HEK293 (cell line): ENCODE data around the gene VASN.

ENCODE experiments used
- CTCF ChIA-PET: fragments of 350-600 bp; formaldehyde crosslinking; extraction: SDS; loops from one replicate; lab custom pipeline; 2021; ENCODE audit warnings: antibody characterized with exemption; lab: Yijun Ruan, JAX
- POLR2A ChIA-PET: fragments of 300-600 bp; formaldehyde crosslinking; extraction: SDS; loops from one replicate; lab custom pipeline; 2020; ENCODE audit warnings: antibody characterized with exemption, inconsistent platforms; lab: Yijun Ruan, JAX
- H3K27ac ChIP-seq: fragments of 200-500 bp; sonication (Bioruptor generic); 2 replicates; pipeline ENCODE4 v1.5.1; 2014; ENCODE audit warnings: low read depth, low read length, control low read depth, inconsistent platforms; ENCODE audit errors: extremely low read depth
- H3K36me3 ChIP-seq, 2 experiments: fragments of 200-500 bp in 1 of 2; sonication (Bioruptor generic) in 1 of 2; 1 replicate in 1 of 2; 2 replicates in 1 of 2; pipeline ENCODE4 v1.5.1; 2014 to 2017; ENCODE audit warnings: inconsistent platforms in 2 of 2, low read length in 2 of 2; ENCODE audit not compliant: control insufficient read depth in 2 of 2, insufficient read depth in 1 of 2
- H3K4me1 ChIP-seq: fragments of 200-500 bp; sonication (Bioruptor generic); 2 replicates; pipeline ENCODE4 v1.5.1; 2014; ENCODE audit warnings: mild to moderate bottlenecking, low read length, inconsistent platforms; ENCODE audit not compliant: control insufficient read depth, insufficient read depth
- H3K4me3 ChIP-seq: 2 replicates; pipeline ENCODE4 v1.5.1; 2011; ENCODE audit warnings: low read depth, mild to moderate bottlenecking, control low read depth, low read length, moderate library complexity
- H3K9me3 ChIP-seq: fragments of 200-500 bp; sonication (Bioruptor generic); 2 replicates; pipeline ENCODE4 v1.5.1; 2014; ENCODE audit warnings: low read depth, low read length, inconsistent platforms; ENCODE audit not compliant: control insufficient read depth, insufficient read depth
- BCL6B ChIP-seq: fragments of 450-650 bp; formaldehyde crosslinking; IDR thresholded peaks from 2 replicates; pipeline ENCODE4 v1.5.1; 2017; ENCODE audit warnings: missing biosample characterization, missing genetic modification characterization
- CTCF ChIP-seq: fragments of 450-650 bp; formaldehyde crosslinking; IDR thresholded peaks from 2 replicates; pipeline ENCODE4 v1.5.1; 2016; ENCODE audit warnings: missing biosample characterization, missing genetic modification characterization
- ELK4 ChIP-seq: IDR thresholded peaks from 2 replicates; pipeline ENCODE4 v1.6.1; 2011; ENCODE audit warnings: mild to moderate bottlenecking, low read depth, low read length, borderline replicate concordance
- HOXD13 ChIP-seq: sonication (generic); formaldehyde crosslinking; IDR thresholded peaks from 2 replicates; pipeline ENCODE4 v1.8.0; 2022; ENCODE audit warnings: missing genetic modification reagents, borderline replicate concordance
- IKZF3 ChIP-seq: fragments of 450-650 bp; IDR thresholded peaks from 2 replicates; pipeline ENCODE4 v1.5.0; 2018; ENCODE audit warnings: missing biosample characterization, mild to moderate bottlenecking, missing genetic modification characterization, moderate library complexity
- KLF9 ChIP-seq: fragments of 450-650 bp; formaldehyde crosslinking; IDR thresholded peaks from 2 replicates; pipeline ENCODE4 v1.5.1; 2016; ENCODE audit warnings: missing biosample characterization, missing genetic modification characterization, low read depth
- REPIN1 ChIP-seq: fragments of 450-650 bp; formaldehyde crosslinking; IDR thresholded peaks from 2 replicates; pipeline ENCODE4 v1.5.1; 2017; ENCODE audit warnings: missing biosample characterization, missing genetic modification characterization, low read depth
- SALL2 ChIP-seq: fragments of 450-650 bp; formaldehyde crosslinking; IDR thresholded peaks from 2 replicates; pipeline ENCODE4 v1.5.0; 2017; ENCODE audit warnings: missing biosample characterization, mild to moderate bottlenecking, missing genetic modification characterization, borderline replicate concordance
- SETDB1 ChIP-seq: IDR thresholded peaks from one replicate; pipeline ENCODE4 v1.6.1; 2017; ENCODE audit warnings: mild to moderate bottlenecking, low read length, moderate library complexity, mixed read lengths; ENCODE audit not compliant: insufficient read length
- TSHZ1 ChIP-seq: fragments of 450-650 bp; formaldehyde crosslinking; IDR thresholded peaks from 2 replicates; pipeline ENCODE4 v1.5.1; 2016; ENCODE audit warnings: missing biosample characterization, missing genetic modification characterization, borderline replicate concordance
- ZBTB7A ChIP-seq: fragments of 450-650 bp; formaldehyde crosslinking; IDR thresholded peaks from 2 replicates; pipeline ENCODE4 v1.5.1; 2016; ENCODE audit warnings: low read depth, missing biosample characterization, missing genetic modification characterization
- ZEB2 ChIP-seq: fragments of 450-650 bp; formaldehyde crosslinking; IDR thresholded peaks from 2 replicates; pipeline ENCODE4 v1.5.1; 2016; ENCODE audit warnings: missing biosample characterization, missing genetic modification characterization
- ZNF121 ChIP-seq: fragments of 450-650 bp; formaldehyde crosslinking; IDR thresholded peaks from 2 replicates; pipeline ENCODE4 v1.5.1; 2016; ENCODE audit warnings: missing biosample characterization, missing genetic modification characterization
- ZNF174 ChIP-seq: fragments of 450-650 bp; formaldehyde crosslinking; IDR thresholded peaks from 2 replicates; pipeline ENCODE4 v1.5.0; 2017; ENCODE audit warnings: missing biosample characterization, mild to moderate bottlenecking, missing genetic modification characterization
- ZNF18 ChIP-seq: fragments of 450-650 bp; formaldehyde crosslinking; IDR thresholded peaks from 2 replicates; pipeline ENCODE4 v1.5.1; 2016; ENCODE audit warnings: missing biosample characterization, missing genetic modification characterization
- ZNF19 ChIP-seq: fragments of 450-650 bp; formaldehyde crosslinking; IDR thresholded peaks from 2 replicates; pipeline ENCODE4; 2016; ENCODE audit warnings: missing biosample characterization, missing genetic modification characterization, low read depth
- ZNF221 ChIP-seq: fragments of 450-650 bp; formaldehyde crosslinking; IDR thresholded peaks from 2 replicates; pipeline ENCODE4 v1.5.1; 2017; ENCODE audit warnings: missing biosample characterization, missing genetic modification characterization, borderline replicate concordance
- ZNF324 ChIP-seq: fragments of 450-650 bp; formaldehyde crosslinking; IDR thresholded peaks from 2 replicates; pipeline ENCODE4 v1.5.1; 2016; ENCODE audit warnings: missing biosample characterization, missing genetic modification characterization
- ZNF341 ChIP-seq: fragments of 450-650 bp; formaldehyde crosslinking; IDR thresholded peaks from 2 replicates; pipeline ENCODE4; 2016; ENCODE audit warnings: low read depth, missing biosample characterization, missing genetic modification characterization
- ZNF354C ChIP-seq: fragments of 450-650 bp; formaldehyde crosslinking; IDR thresholded peaks from 2 replicates; pipeline ENCODE4 v1.5.1; 2016; ENCODE audit warnings: missing biosample characterization, missing genetic modification characterization, low read depth, borderline replicate concordance
- ZNF37A ChIP-seq: fragments of 450-650 bp; IDR thresholded peaks from 2 replicates; pipeline ENCODE4 v1.5.1; 2018; ENCODE audit warnings: missing biosample characterization, missing genetic modification characterization
- ZNF558 ChIP-seq: fragments of 450-650 bp; formaldehyde crosslinking; IDR thresholded peaks from 2 replicates; pipeline ENCODE4 v1.5.1; 2016; ENCODE audit warnings: missing biosample characterization, missing genetic modification characterization
- ZNF580 ChIP-seq: fragments of 450-650 bp; formaldehyde crosslinking; IDR thresholded peaks from 2 replicates; pipeline ENCODE4 v1.5.1; 2016; ENCODE audit warnings: missing biosample characterization, missing genetic modification characterization
- ZNF639 ChIP-seq: fragments of 450-650 bp; formaldehyde crosslinking; IDR thresholded peaks from 2 replicates; pipeline ENCODE4 v1.5.1; 2016; ENCODE audit warnings: missing biosample characterization, missing genetic modification characterization
- ZNF670 ChIP-seq: fragments of 450-650 bp; formaldehyde crosslinking; IDR thresholded peaks from 2 replicates; pipeline ENCODE4 v1.5.1; 2016; ENCODE audit warnings: missing biosample characterization, missing genetic modification characterization, low read depth
- ZNF830 ChIP-seq: fragments of 450-650 bp; IDR thresholded peaks from 2 replicates; pipeline ENCODE4 v1.5.0; 2018; ENCODE audit warnings: missing biosample characterization, missing genetic modification characterization, low read depth, mild to moderate bottlenecking, moderate library complexity

Gene VASN

GRCh38 chr16:4332083-4332482, 39.6 kb upstream of the VASN start (continued):
- TF ChIP-seq BCL6B, result no peak
- TF ChIP-seq ZNF18 (tag by site-specific recombination), result no peak
- TF ChIP-seq ZNF121, result no peak
- TF ChIP-seq ZNF639, result no peak
- no peak for TF ChIP-seq SALL2 (tag by site-specific recombination)
- TF ChIP-seq KLF9 (tag by site-specific recombination), result no peak
- TF ChIP-seq IKZF3, result no peak
- TF ChIP-seq ZNF324, result no peak
- no peak for TF ChIP-seq TSHZ1 (tag by site-specific recombination)
- TF ChIP-seq ZNF354C (tag by site-specific recombination), result no peak

GRCh38 chr16:4332623-4333307, 38.9 kb upstream of the VASN start:
- no peaks in the 10 kb centered on the region for H3K4me1 ChIP-seq
- no peak overlapping the region for H3K4me3 ChIP-seq
- no peaks in the 10 kb centered on the region for H3K9me3 ChIP-seq
- CTCF ChIA-PET, result interaction anchor here (0.6 to 4.1 kb wide), 6 partner anchors 21 to 1204 kb away, joined by 3 to 63 read pairs (median 6); no protein-coding TSS in a partner anchor
- no peak overlapping the region for H3K27ac ChIP-seq
- POLR2A ChIA-PET, result interaction anchor here (0.9 kb wide), 1 partner anchor 42 kb away, joined by 3 read pairs; no protein-coding TSS in a partner anchor
- peaks cover 0 to 28% of the 10 kb centered on the region in 2 experiments; a peak in 1 of 3 replicates for H3K36me3 ChIP-seq
- TF ChIP-seq ZNF580 (tag by site-specific recombination) (no peak), ZNF558 (tag by site-specific recombination) (no peak), HOXD13 (CRISPR knock-in tag) (no peak), CTCF (tag by site-specific recombination) (no peak), ZNF830 (no peak), ELK4 (no peak), ZNF37A (tag by site-specific recombination) (no peak), ZNF341 (tag by site-specific recombination) (no peak), ZEB2 (no peak), SETDB1 (no peak), ZNF670 (tag by site-specific recombination) (no peak), ZNF19 (tag by site-specific recombination) (no peak), REPIN1 (tag by site-specific recombination) (no peak), ZNF174 (tag by site-specific recombination) (no peak), ZNF324 (no peak), ZNF221 (no peak), ZBTB7A (no peak)
